ENCODE data around the gene LGR6. TPM values are rescaled to one million over a fixed set of nuclear protein-coding genes. Genes with fewer than 3 reads are reported as not detected.

Gene LGR6
- total and polyA plus RNA-seq, 2 experiments from 2014 or later: 0.66 to 0.89 TPM

GRCh38 chr1:202156590-202156989 lies 37.0 kb upstream of the LGR6 start:
- 0 out of 2 replicates have a peak, but pooled peaks cover 5% of the 10 kb centered on the region for H3F3A ChIP-seq (replicated peaks; ENCODE audit: low read depth)
- H2AFZ ChIP-seq: no peak overlapping the region
- H3K4me1 ChIP-seq (ENCODE audit: insufficient read depth): peaks cover 3% of the 10 kb centered on the region; the same call in 1 of the 2 replicates
- H3K27me3 Mint-ChIP-seq (ENCODE audit: insufficient read depth, low read depth, poor library complexity): peaks cover 13% of the 10 kb centered on the region
- H3K27me3 ChIP-seq (ENCODE audit: insufficient read depth): no peaks in the 10 kb centered on the region
- peaks cover 38% of the 10 kb centered on the region for H3K4me1 Mint-ChIP-seq
- H3K9me2 ChIP-seq (ENCODE audit: insufficient read depth): no peaks in the 10 kb centered on the region
- H3K4me2 ChIP-seq: no peak overlapping the region
- TF ChIP-seq ZNF114 (CRISPR knock-in tag; IDR thresholded peaks at IDR 0.05) (no peak), REST (IDR thresholded peaks at IDR 0.05; ENCODE audit: unreplicated experiment) (no peak)
- H3K4me3 Mint-ChIP-seq: no peak overlapping the region
- H3K27ac ChIP-seq (ENCODE audit: low read depth): no peak overlapping the region
- no peaks in the 10 kb centered on the region for H3K36me3 ChIP-seq (ENCODE audit: insufficient read depth)
- H3K36me3 Mint-ChIP-seq (ENCODE audit: low read depth): no peaks in the 10 kb centered on the region
- no peak for DNase-seq (ENCODE audit: low spot score)
- no peak for ATAC-seq
- H3K79me2 ChIP-seq (replicated peaks; ENCODE audit: insufficient read depth): no peaks in the 10 kb centered on the region
- H3K4me3 ChIP-seq: no peak overlapping the region
- H3K9me3 Mint-ChIP-seq: peaks cover 3% of the 10 kb centered on the region; the same call in 2 of the 3 replicates
- no peaks in the 10 kb centered on the region for H4K20me1 ChIP-seq (replicated peaks; ENCODE audit: insufficient read depth)
- no peak overlapping the region for H3K27ac Mint-ChIP-seq

DNA sequence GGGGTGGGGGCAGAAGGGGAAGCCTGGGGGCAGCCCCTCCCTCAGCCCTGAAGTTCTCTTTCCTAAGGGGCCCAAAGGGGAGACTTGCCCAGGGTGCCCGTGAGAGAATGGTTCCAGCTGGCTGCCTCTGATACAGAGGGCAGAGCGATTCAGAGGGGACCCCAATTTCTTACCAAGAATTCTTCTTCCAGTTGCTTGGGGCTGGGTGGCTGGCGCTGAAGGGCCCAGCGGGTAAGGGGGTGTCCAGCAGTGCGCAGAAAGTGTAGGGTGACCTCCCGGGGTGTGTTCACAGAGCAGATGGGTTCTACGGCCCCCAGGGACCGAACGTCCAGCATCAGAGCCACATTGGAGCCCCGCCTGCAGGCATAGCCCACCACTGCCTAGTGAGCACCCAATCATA lies 35.7 kb upstream of the LGR6 start:
- no peak for DNase-seq (ENCODE audit: low spot score)
- no peaks in the 10 kb centered on the region for H3K36me3 ChIP-seq (ENCODE audit: insufficient read depth)
- H4K20me1 ChIP-seq (replicated peaks; ENCODE audit: insufficient read depth): no peaks in the 10 kb centered on the region
- H3K4me3 ChIP-seq: no peak overlapping the region
- Mint-ChIP-seq H3K36me3 (ENCODE audit: low read depth) (no peaks in the 10 kb centered on the region), H3K9me3 (peaks cover 3% of the 10 kb centered on the region; the same call in 2 of the 3 replicates), H3K4me3 (no peak overlapping the region), H3K27me3 (ENCODE audit: insufficient read depth, low read depth, poor library complexity) (peaks cover 13% of the 10 kb centered on the region), H3K4me1 (peaks cover 48% of the 10 kb centered on the region), H3K27ac (no peak overlapping the region)
- no peak overlapping the region for H3K27ac ChIP-seq (ENCODE audit: low read depth)
- H3K79me2 ChIP-seq (replicated peaks; ENCODE audit: insufficient read depth): no peaks in the 10 kb centered on the region
- no peak overlapping the region for H2AFZ ChIP-seq
- no peaks in the 10 kb centered on the region for H3K27me3 ChIP-seq (ENCODE audit: insufficient read depth)
- peaks cover 3% of the 10 kb centered on the region; the same call in 1 of the 2 replicates for H3K4me1 ChIP-seq (ENCODE audit: insufficient read depth)
- no peak for ATAC-seq
- H3F3A ChIP-seq (replicated peaks; ENCODE audit: low read depth): 0 out of 2 replicates have a peak, but pooled peaks cover 5% of the 10 kb centered on the region
- no peaks in the 10 kb centered on the region for H3K9me2 ChIP-seq (ENCODE audit: insufficient read depth)
- H3K4me2 ChIP-seq: no peak overlapping the region
- TF ChIP-seq ZNF114 (CRISPR knock-in tag; IDR thresholded peaks at IDR 0.05): no peak
- no peak for TF ChIP-seq JUNB (IDR thresholded peaks at IDR 0.05; ENCODE audit: unreplicated experiment)
- TF ChIP-seq, protein P1, sequence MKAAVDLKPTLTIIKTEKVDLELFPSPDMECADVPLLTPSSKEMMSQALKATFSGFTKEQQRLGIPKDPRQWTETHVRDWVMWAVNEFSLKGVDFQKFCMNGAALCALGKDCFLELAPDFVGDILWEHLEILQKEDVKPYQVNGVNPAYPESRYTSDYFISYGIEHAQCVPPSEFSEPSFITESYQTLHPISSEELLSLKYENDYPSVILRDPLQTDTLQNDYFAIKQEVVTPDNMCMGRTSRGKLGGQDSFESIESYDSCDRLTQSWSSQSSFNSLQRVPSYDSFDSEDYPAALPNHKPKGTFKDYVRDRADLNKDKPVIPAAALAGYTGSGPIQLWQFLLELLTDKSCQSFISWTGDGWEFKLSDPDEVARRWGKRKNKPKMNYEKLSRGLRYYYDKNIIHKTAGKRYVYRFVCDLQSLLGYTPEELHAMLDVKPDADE (IDR thresholded peaks at IDR 0.05): no peak
- TF ChIP-seq STAT1 (IDR thresholded peaks at IDR 0.05; ENCODE audit: unreplicated experiment): no peak
- no peak for TF ChIP-seq CREB1 (CRISPR knock-in tag; IDR thresholded peaks at IDR 0.05; ENCODE audit: low read depth)
- no peak for TF ChIP-seq POLR2AphosphoS5 (IDR thresholded peaks at IDR 0.05; ENCODE audit: low read depth)
- no peak for TF ChIP-seq EZH2 (IDR thresholded peaks at IDR 0.05; ENCODE audit: low read depth, unreplicated experiment)
- TF ChIP-seq NANOG (IDR thresholded peaks at IDR 0.05; ENCODE audit: borderline replicate concordance): no peak
- TF ChIP-seq EZH2phosphoT487 (IDR thresholded peaks at IDR 0.05; ENCODE audit: unreplicated experiment): no peak
- TF ChIP-seq REST (IDR thresholded peaks at IDR 0.05; ENCODE audit: unreplicated experiment): no peak
- TF ChIP-seq ZNF331 (CRISPR knock-in tag; IDR thresholded peaks at IDR 0.05; ENCODE audit: low read depth): no peak
- no peak for TF ChIP-seq CTCF (conservative IDR thresholded peaks at IDR 0.05; ENCODE audit: low read depth in 2 of 2)

Data from GM23338 (cell line).